Measurements from ENCODE around the gene ATPAF1. TPM values are rescaled to one million over a fixed set of nuclear protein-coding genes. Genes with fewer than 3 reads are reported as not detected.

Gene ATPAF1
- total RNA-seq, 3 donors from 2014 or later (not counting 1 experiment from before 2014, with no cell fraction given), result 18.0 to 21.7 (median 19.0) TPM

- ATAC-seq, result no peak
- Histone ChIP-seq H3K27me3 (ENCODE audit: control insufficient read depth, insufficient read depth, low read length) (no peaks in the 10 kb centered on the region), H3K4me3 (ENCODE audit: low read length) (no peak overlapping the region), H3K4me1 (ENCODE audit: control insufficient read depth, insufficient read depth, low read length) (peaks cover 56% of the 10 kb centered on the region), H3K36me3 (ENCODE audit: control insufficient read depth, insufficient read depth, low read length) (peaks cover 8% of the 10 kb centered on the region), H3K9me3 (ENCODE audit: control insufficient read depth, insufficient read depth, low read length) (no peaks in the 10 kb centered on the region), H3K27ac (ENCODE audit: low read length) (no peak overlapping the region)
- DNase-seq, result no peak
- Mint-ChIP-seq H3K27ac (peak overlapping the region; percentile 81 to 94), H3K36me3 (no peaks in the 10 kb centered on the region), H3K4me3 (peak overlapping the region; percentile 84), H3K27me3 (ENCODE audit: low read depth in 2 of 2) (no peaks in the 10 kb centered on the region), H3K9me3 (no peaks in the 10 kb centered on the region), H3K4me1 (peaks cover 50 to 66% of the 10 kb centered on the region in 2 donors)
- TF ChIP-seq CTCF (IDR thresholded peaks at IDR 0.05), result no peak
- 92% methylated on average over 2 of the region's 2 CpGs for WGBS (ENCODE audit: insufficient coverage)
- intact Hi-C loops (cut with micrococcal nuclease), result loop anchor here (5.0 kb wide), 1 partner anchor 102 kb away; the partner anchor contains the start of gene EFCAB14
These were observed 53.1 kb downstream of the ATPAF1 start for GRCh38 chr1:46615088-46615487.

- H3K27me3 ChIP-seq (ENCODE audit: control insufficient read depth, insufficient read depth, low read length), result no peaks in the 10 kb centered on the region
- no peak overlapping the region for H3K4me3 ChIP-seq (ENCODE audit: low read length)
- TF ChIP-seq CTCF (IDR thresholded peaks at IDR 0.05), result no peak
- Mint-ChIP-seq H3K27ac (peak overlapping the region; percentile 81 to 94), H3K36me3 (no peaks in the 10 kb centered on the region), H3K27me3 (ENCODE audit: low read depth in 2 of 2) (no peaks in the 10 kb centered on the region), H3K9me3 (no peaks in the 10 kb centered on the region), H3K4me1 (peaks cover 53 to 66% of the 10 kb centered on the region in 2 donors), H3K4me3 (peak overlapping the region; percentile 84)
- H3K27ac ChIP-seq (ENCODE audit: low read length), result no peak overlapping the region
- DNase-seq (no peak), ATAC-seq (no peak)
- peaks cover 11% of the 10 kb centered on the region for H3K36me3 ChIP-seq (ENCODE audit: control insufficient read depth, insufficient read depth, low read length)
- peaks cover 56% of the 10 kb centered on the region for H3K4me1 ChIP-seq (ENCODE audit: control insufficient read depth, insufficient read depth, low read length)
- 100% methylated on average over 2 of the region's 2 CpGs for WGBS (ENCODE audit: insufficient coverage)
- intact Hi-C loops (cut with micrococcal nuclease), result no loop called here
- no peaks in the 10 kb centered on the region for H3K9me3 ChIP-seq (ENCODE audit: control insufficient read depth, insufficient read depth, low read length)
These were observed 53.6 kb downstream of the ATPAF1 start for GRCh38 chr1:46614604-46614984.

- WGBS (ENCODE audit: insufficient coverage), result 31% methylated on average over 8 of the region's 16 CpGs
- Mint-ChIP-seq H3K36me3 (no peaks in the 10 kb centered on the region), H3K4me3 (peak overlapping the region; percentile 56), H3K27ac (peak overlapping the region; percentile 18 to 94), H3K9me3 (no peaks in the 10 kb centered on the region), H3K4me1 (peaks cover 59 to 66% of the 10 kb centered on the region in 2 donors), H3K27me3 (ENCODE audit: low read depth in 2 of 2) (no peaks in the 10 kb centered on the region)
- no peak for TF ChIP-seq CTCF (IDR thresholded peaks at IDR 0.05)
- H3K4me1 ChIP-seq (ENCODE audit: control insufficient read depth, insufficient read depth, low read length), result peaks cover 56% of the 10 kb centered on the region
- H3K36me3 ChIP-seq (ENCODE audit: control insufficient read depth, insufficient read depth, low read length), result peaks cover 14% of the 10 kb centered on the region
- no peak overlapping the region for H3K27ac ChIP-seq (ENCODE audit: low read length)
- no peak overlapping the region for H3K4me3 ChIP-seq (ENCODE audit: low read length)
- intact Hi-C loops (cut with micrococcal nuclease), result no loop called here
- ATAC-seq (peak in 1 of 3 donors; percentile 32), DNase-seq (peak in 1 of 2 donors; percentile 53)
- no peaks in the 10 kb centered on the region for H3K9me3 ChIP-seq (ENCODE audit: control insufficient read depth, insufficient read depth, low read length)
- no peaks in the 10 kb centered on the region for H3K27me3 ChIP-seq (ENCODE audit: control insufficient read depth, insufficient read depth, low read length)
These were observed 54.2 kb downstream of the ATPAF1 start for GRCh38 chr1:46613661-46614603.

All from natural killer cell (primary cell).